RPMI8226 (cell line): ENCODE measurements around the gene ITGA11.

Experiments used
- DNase-seq: peaks from one replicate; pipeline ENCODE4 v3.0.0-alpha.2; 2015

Gene ITGA11

DNA sequence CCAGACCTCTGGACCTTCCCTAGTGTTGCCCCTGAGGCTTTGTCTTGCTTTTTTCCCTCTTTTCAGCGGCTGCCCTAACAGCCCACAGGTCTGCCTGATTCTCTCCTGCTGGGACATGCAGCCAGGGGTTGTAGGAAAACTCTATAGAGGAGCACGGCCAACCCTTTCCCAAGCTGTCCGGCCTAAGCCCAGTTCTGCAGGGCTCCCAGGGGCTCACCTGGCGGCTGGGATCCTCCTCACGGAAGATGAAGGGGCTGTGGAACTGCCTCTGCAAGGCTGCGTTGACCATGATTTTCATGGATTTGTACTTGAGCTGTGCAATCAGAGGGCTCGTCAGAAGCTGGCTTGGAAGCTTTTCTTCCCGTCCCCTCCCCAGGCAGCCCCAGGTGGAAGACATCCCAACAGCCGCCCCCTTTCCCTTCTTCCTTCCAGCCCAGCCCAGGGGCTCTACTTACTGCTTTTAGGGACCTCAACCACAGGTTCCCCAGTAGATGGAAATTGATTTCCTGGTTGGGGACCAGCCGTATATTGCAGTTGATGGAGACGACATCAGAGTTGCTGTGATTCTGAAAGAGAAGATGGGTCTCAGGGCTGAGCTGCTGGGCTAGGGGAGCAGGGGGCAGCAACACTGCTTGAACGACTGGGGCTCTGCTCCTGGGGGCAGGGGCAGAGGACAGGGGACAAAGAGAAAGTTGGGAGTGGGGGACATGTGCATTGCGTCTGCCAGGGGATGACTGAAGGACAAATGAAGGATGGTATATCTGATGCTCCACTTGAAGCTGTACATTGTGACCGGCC, 124.6 kb downstream of the ITGA11 start:
- DNase-seq: no peak

DNA sequence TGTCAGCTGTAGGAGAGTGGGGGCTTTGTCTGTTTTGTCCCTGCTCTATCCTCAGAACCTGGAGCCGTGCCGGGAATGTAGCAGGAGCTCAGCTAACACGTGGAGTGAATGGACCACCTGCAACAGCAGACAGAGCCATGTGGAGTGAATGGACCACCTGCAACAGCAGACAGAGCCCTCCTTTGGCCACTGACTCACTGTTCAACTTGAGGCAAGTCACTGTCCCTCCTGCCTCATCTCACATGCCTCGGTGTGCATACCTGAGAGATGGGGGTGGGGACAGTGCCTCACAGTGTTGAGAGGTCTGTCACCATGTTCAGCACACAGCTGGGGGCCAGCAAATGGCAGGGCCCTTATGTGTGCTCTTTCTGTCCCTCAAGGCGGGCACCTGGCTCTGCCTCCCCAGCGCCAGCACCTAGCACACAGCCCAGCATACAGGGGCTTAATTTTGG, 126.5 kb downstream of the ITGA11 start:
- DNase-seq: no peak

DNA sequence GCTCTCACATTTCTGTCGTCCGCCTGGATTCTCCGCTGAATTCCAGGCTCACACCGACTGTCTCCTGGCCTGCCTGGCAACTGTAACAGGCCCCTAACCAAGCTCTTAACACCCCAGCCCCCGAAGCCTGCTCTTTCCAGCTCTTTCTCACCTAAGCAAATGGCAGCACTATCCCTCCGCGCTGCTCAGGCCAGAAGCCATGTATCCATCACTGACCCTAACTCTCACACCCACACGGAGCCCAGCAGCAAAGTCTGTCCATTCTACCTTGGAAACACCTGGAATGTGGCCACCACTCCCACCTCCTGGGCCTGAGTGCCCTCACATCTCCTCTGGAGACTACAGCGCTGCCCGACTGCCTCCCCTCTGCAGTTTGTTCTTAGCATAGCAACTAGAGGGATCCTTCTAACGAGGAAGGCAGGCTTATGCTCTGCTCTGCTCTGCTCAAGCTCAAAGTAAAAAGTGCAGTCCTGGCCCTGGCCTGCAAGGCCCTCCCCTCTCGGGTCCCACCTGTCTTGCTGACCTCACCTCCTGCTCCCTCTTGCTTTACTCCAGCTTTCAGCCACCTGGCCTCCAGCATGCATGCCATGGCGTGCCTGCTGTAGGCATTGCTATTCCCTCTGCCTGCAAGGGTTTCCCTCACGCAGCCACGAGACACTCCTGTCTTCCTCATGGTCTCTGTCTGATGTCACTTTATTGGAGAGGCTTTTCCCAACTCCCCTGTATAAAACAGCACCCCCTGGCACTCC, 127.2 kb downstream of the ITGA11 start:
- peak; percentile 73 for DNase-seq

DNA sequence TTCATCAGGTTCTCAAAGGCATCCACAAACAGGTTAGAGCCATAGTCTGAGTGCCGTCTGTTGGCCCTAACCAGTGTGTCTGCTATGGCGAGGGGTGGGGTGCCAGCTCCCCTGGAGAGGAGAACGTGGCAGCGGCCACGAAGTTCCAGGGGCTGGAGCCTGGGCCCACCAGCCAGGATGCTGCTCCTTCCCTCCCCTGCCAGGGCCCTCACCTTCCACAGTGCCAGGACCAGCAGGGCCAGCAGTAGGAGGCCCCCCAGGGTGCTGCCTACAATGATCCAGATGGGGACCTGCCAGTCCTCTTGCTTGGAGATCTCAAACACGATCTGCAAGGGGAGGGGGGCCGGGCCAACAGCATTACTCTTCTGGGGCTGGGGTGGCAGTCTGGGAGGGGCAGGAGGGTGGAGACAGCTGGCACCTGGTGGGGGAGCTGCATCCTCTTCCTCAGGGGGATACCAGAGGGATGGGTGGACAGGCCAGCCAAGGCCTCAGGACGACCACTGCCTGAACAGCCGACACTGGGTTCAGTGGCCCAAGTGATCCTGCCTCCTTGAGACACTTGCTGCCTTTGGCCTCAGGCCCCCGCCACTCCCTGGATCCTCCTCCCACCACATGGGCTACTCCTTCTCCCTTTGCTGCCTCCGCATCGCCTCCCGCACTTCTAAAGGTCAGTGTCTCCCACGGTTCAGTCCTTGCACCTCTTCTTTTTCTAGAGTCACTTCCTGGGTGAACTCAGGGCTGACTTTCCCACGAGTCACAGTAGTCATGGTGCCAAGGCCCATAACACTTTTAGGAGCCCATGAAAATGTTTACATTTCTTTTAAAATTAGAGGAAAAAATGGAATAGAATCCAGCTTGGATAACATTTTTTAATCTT, 128.2 kb downstream of the ITGA11 start:
- DNase-seq: no peak

DNA sequence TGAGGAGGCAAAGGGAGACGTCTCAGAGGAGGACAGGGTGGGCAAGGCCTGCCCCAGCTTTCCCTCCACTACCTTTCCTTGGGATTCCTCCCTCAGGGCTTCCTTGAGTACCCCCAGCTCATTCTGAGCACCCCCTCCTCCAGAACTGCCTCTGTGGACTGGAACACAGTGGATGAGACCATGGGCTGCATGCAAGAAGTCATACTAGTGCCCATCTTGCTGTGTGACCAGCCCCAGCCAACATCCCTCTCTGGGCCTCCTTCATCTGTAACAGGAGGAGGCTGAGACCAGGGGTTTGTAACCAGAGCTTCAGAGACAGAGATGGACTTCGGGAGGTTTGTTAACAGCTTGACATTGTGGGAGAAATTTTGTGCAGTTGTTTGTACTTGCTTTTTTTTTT, 128.8 kb downstream of the ITGA11 start:
- no peak for DNase-seq

DNA sequence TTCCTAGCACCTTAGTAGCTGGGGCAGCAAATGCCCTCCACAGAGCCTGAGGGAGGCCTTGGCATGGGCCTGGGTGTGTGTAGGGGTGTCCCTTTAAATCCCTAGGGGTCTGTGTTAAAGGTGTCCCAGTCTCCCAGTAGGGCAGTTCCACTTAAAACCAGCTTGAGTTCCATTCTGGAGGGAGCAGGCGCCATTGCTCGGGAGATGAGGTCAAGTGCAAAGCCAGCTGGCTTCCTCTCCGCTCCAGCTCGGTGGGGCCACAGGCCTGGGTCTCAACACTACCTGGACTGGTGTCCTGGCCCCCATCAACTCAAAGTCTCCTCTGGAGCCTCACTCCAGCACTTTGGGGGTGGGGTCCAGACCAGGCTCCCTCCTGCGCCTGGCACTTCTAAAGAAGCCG, 129.2 kb downstream of the ITGA11 start:
- no peak for DNase-seq

DNA sequence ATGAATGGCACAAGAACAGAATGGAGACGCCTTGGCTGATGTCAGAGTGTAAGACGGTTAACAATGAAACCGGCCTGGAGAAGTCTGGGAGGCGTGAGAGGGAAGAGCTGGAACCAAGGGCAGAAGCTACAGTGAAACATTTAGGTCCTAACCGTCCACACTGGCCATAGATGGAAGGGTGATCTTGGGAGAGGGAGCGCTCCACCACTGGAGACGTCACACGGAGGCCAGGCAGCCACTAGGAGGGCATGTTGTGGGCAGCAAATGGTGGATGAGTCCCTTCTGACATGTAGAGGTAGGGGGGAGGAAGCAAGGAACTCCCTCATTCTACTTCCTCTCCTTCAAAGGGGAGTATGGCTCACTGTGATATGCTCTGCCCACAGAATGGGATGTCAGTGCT, 130.7 kb downstream of the ITGA11 start:
- DNase-seq: no peak

DNA sequence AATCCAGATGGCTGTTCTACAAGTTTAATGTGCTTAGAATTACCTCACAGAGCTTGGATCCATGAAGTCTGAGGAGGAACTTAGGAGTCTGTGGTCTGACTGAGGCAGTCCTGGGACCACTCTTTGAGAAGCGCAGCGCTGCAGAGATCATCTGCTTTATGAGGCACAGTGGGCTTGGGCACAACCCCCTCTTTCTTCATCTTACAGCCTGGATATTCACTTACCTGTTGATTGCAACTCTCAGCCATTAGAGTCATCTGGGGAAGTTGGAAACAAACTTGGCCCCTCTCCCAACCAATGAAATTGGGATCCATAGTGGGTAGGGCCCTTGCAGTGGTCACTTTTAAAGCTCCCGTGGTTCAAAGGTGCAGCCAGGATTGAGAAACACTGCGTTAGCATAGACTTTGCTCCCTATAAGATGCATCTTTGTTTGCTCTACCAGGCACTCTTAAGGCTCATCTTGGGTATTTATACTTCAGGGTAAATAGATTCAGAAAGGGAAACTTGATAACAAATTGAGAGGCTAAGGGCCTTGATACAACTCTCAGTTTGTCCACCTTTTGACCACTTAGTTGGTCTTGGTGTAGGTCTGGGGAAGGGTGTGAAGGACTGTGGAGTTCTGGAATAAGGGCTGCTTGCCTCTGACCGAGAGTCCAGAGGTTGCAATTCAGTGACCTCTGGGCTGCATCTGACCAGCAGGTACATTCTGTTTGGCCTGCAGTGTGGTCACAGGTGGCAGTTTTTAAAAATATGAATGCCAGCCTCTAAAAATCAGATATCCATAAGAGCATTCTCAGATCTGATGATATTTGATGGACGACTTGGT, 131.6 kb downstream of the ITGA11 start:
- no peak for DNase-seq

DNA sequence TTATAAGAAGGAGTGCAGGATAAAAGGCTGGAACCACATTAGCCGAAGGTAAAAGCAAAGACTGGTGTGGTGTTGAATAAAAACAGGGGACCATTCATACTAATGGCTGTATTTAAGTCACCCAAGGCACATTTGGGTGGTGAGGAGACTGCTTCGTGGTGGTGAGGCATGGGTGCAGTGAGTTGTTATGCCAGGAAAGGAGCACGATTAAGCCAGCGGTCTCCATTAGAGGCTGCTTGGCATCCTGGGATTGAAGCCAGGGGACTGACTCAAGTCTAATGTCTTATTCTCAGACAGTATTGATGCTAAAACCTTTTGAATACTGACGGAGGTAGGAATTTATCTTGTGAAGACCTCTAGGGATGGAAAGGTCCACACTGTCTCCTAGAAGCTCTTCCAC, 132.5 kb downstream of the ITGA11 start:
- DNase-seq: peak; percentile 42

DNA sequence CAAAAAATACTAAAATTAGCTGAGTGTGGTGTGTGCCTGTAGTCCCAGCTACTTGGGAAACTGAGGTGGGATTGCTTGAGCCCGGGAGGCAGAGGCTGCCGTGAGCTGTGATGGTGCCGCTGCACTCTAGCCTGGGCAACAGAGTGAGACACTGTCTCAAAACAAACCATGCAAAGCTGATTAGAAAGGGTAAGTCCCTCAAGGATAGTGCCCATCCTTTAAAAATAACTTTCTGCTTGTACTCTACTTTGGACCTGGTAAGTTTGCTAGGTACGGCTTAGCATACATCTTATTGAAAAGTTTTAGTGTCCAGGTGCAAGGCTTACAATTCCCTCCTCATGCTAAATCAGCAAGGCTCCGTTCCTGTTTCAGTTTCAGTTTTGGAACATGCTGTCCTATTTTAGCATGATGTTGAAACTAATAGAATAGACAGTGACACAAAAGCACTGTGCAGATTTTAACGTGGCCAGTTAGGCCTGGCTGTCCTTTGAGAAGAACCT, 133.0 kb downstream of the ITGA11 start:
- peak; percentile 96 for DNase-seq

DNA sequence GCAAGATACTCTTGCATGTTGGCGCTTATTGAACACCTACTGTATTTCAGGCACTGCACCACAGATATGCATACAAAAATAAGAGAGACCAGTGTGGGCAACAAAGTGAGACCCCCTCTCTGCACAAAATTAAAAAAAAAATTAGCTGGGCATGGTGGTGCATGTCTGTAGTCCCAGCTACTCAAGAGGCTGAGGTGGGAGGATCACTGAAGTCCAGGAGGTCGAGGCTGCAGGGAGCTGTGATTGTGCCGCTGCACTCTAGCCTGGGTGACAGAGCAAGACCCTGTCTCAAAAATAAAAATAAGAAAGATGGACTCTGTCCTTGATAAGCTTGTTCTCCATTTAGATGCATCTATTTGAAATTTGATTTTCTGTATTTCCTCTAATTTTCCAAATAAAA, 133.6 kb downstream of the ITGA11 start:
- no peak for DNase-seq

DNA sequence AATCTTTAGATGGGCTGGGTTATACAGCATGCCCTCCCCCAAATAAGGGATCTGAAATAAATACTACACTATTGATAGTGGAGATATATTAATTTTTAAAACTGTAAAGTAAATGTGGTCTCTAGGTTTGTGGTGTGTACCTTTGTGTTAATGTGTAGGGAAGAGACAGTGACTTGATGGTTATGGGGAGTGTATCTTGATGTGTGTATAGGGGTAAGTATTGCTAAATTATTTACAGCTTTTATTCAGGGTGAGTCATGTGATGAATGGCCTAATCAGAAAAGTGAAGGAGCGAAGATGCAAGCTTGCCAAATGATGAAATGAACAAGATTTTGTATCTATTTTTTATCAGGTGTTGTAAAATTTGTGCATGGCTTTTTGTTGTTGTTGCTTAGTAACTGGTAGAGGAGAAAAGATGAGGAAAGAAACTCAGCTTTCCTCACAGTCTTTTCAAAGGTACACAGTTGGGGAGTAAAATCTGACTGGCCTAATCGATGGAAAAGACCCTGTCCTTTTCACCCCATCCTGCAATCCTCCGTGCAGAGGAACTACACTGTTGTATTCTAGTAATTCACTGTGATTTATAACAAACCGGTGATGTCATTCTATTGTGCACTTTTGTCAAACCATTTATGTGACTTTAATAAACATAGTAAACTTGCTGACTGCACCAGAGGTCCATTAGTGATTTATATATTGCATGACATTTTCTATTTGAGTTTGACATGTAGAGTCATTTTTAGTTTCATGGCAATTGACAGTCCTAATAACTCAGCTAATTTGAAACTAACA, 136.8 kb downstream of the ITGA11 start:
- no peak for DNase-seq

DNA sequence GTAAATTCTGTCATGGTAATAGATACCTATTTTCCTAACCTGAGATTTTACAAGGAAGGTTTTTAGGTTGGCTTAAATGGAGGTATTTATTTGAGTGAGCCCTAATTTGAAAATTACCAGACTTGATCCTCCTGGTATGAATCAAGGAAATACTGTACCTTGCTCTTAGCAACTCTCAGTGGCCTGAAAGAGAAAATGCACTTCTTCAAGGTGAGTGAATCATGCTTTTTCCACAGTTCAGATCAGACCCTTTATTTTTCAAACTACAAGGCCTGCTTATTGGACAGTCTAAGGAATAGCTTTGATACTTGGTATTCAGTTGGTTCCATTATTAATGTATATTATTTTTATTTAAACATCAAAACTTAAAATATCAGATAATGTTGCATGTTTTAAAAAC, 139.0 kb downstream of the ITGA11 start:
- no peak for DNase-seq

DNA sequence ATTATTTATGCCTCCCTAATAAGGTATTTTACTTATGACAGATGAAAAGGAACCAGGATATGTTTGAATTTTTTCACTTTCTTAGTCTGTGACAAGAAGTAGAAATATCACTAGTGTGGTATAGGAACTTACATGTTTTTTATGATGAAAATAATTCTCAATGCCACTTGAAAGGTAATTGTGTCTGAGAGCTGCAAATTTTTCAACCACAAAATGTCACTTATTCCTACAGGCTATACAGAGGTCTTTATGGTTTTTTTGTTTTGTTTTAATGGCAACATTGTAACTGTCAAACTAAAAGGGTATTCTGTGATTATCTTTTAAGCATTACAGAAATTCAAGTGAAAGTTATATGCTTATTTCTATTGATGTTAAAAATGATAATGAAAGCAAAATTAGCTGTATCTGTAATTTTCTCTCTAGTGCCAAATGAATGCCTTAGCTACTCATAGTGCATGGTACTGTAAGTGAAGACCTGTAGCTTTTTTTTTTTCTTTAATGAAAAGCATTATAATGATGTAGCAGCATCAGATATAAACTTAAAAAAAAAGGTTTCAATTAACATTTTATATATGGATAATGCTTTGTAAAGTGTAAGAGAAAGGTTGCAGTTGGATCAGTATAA, 139.7 kb downstream of the ITGA11 start:
- DNase-seq: no peak

DNA sequence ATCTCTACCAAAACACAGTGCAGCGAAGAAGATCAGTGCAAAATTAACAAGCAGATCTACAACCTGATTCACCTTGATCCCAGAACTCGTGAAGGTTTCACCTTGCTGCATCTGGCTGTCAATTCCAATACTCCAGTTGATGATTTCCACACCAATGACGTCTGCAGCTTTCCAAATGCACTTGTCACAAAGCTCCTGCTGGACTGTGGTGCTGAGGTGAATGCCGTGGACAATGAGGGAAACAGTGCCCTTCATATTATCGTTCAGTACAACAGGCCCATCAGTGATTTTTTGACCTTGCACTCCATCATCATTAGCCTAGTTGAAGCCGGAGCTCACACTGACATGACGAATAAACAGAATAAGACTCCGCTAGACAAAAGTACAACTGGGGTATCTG, 141.2 kb downstream of the ITGA11 start:
- no peak for DNase-seq

DNA sequence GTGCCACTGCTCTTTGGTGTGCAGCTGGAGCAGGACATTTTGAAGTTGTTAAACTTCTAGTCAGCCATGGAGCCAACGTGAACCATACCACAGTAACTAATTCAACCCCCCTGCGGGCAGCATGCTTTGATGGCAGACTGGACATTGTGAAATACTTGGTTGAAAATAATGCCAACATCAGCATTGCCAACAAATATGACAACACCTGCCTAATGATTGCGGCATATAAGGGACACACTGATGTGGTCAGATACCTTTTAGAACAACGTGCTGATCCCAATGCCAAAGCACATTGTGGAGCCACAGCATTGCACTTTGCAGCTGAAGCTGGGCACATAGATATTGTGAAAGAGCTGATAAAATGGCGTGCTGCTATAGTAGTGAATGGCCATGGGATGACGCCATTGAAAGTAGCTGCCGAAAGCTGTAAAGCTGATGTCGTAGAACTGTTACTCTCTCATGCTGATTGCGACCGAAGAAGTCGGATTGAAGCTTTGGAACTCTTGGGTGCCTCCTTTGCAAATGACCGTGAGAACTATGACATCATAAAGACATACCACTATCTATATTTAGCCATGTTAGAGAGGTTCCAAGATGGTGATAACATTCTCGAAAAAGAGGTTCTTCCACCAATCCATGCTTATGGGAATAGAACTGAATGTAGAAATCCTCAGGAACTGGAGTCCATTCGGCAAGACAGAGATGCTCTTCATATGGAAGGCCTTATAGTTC, 142.2 kb downstream of the ITGA11 start:
- no peak for DNase-seq

DNA sequence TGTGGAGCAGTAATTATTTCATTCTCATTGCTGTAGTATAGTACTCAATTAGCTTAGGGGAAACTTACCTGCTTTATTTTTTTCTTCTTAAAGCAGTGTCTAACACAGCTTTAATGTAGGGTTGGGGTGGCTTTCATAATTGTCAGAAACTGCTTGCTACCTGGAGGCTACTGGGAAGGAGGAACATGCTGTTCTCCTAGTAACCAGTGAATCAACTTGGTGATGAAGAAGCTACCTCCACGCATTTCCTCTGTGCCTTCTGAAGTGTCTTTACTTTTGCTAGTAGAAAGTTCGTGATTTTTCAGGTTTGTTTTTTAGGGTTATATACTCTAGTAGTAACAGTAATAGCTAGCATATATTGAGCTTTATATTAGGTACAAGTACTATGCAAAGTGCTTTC, 142.9 kb downstream of the ITGA11 start:
- DNase-seq: no peak

DNA sequence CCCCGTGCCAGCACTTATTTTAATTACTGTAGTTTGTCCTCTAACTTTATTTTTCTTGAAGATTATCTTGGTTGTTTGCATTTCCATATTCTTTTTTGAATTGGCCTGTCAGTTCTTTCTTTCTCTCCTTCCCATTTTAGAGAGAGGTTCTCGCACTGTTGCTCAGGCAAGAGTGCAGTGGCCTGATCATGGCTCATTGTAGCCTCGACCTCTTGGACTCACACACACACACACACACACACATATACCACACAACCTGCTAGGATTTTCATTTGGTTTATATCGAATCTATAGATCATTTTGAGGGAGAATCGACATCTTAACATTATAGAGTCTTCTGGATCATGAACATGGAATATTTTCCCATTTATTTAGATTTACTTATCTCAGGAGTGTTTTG, 145.7 kb downstream of the ITGA11 start:
- DNase-seq: no peak

DNA sequence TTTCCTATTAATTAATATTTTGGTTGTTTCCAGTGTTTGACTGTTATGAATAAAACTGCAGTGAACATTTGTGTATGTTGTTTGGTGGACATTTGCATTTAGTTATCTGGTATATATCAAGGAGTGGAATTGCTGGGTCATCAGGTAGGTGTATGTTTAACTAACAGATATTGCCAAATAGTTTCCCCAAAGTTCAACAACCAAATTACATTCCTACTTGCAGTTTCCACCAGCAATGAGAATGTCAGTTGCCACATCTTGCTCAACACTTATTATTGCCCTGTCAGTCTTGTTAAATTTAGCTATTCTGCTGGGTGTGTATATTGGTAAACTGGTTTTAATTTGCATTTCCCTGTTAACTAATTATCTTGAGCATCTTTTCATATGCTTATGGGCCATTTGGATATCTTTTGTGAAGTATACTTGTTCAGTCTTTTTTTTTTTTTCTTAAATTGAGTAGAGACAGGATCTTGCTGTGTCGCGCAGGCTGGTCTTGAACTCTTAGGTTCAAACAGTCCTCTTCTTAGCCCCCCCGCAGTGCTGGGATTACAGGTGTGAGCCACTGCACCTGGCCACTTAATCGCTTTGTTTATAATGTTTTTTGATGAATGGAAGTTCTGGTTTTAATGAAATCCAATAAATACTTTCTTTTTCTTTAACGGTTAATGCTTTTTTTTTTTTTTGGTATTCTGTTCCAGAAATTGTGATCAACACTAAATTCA, 146.5 kb downstream of the ITGA11 start:
- DNase-seq: no peak
